Stimulated activated CD4-positive, alpha-beta T cell treated with anti-CD3 and anti-CD28 coated beads, Interleukin-2, amount 100 ng/mL, for 48 hours (primary cell): ENCODE results near the gene RTEL1.

ENCODE experiments used
- DNase-seq, 2 donors: peaks; one replicate each; pipeline ENCODE4 v3.0.0-alpha.2; 2020

Gene RTEL1

GRCh38 chr20:63732118-63733095 lies 74.3 kb downstream of the RTEL1 start:
- no peak for DNase-seq

GRCh38 chr20:63733117-63733516 lies 75.0 kb downstream of the RTEL1 start:
- no peak for DNase-seq

GRCh38 chr20:63733579-63734081 lies 75.5 kb downstream of the RTEL1 start:
- DNase-seq, result no peak

- no peak for DNase-seq
These were observed 76.2 kb downstream of the RTEL1 start for GRCh38 chr20:63734111-63734945.

- no peak for DNase-seq
These were observed 77.1 kb downstream of the RTEL1 start for GRCh38 chr20:63734946-63735858.

- peak; percentile 25 to 44 for DNase-seq
These were observed 78.0 kb downstream of the RTEL1 start, which contains the start of gene LIME1 for GRCh38 chr20:63735859-63736718. TSS of gene LIME1 (plus strand) at chr20:63736664. CDS start at chr20:63737550, 886 bp downstream.

GRCh38 chr20:63736893-63737694 lies 79.0 kb downstream of the RTEL1 start:
- DNase-seq, result peak; percentile 31 to 44

GRCh38 chr20:63737695-63737944 lies 79.5 kb downstream of the RTEL1 start:
- DNase-seq, result no peak

- DNase-seq, result peak in 1 of 2 donors; percentile 26
These were observed 80.0 kb downstream of the RTEL1 start for GRCh38 chr20:63737945-63738686.

- DNase-seq, result no peak
These were observed 80.6 kb downstream of the RTEL1 start for GRCh38 chr20:63738687-63739129.

- peak; percentile 50 to 60 for DNase-seq
These were observed 81.3 kb downstream of the RTEL1 start, which contains the start of gene SLC2A4RG for GRCh38 chr20:63739130-63740069. TSS of gene SLC2A4RG (plus strand) at chr20:63739776. CDS start at chr20:63739913, 137 bp downstream.

GRCh38 chr20:63740070-63740626 lies 82.0 kb downstream of the RTEL1 start:
- DNase-seq, result peak; percentile 19 to 36

- peak in 1 of 2 donors; percentile 31 for DNase-seq
These were observed 82.7 kb downstream of the RTEL1 start for GRCh38 chr20:63740627-63741353.

- no peak for DNase-seq
These were observed 83.2 kb downstream of the RTEL1 start for GRCh38 chr20:63741354-63741675.

- no peak for DNase-seq
These were observed 83.7 kb downstream of the RTEL1 start for GRCh38 chr20:63741676-63742380.

GRCh38 chr20:63742381-63743024 lies 84.4 kb downstream of the RTEL1 start:
- DNase-seq, result no peak
